Astrocyte (in vitro differentiated cells and primary cell): ENCODE results near the gene TOX3. TPM values are rescaled to one million over a fixed set of nuclear protein-coding genes. Genes with fewer than 3 reads are reported as not detected.

ENCODE experiments used
- DNase-seq: peaks from one replicate; pipeline ENCODE4 v3.0.0-alpha.2; 2010; ENCODE audit warnings: low read depth
- FAIRE-seq: peaks from 2 replicates; lab custom pipeline; 2011; peaks lifted over from hg19 to GRCh38; lab: Jason Lieb, UNC
- H2AFZ ChIP-seq: 2 replicates; pipeline ENCODE4 v1.6.0; 2012; ENCODE audit warnings: low read depth, low read length, inconsistent platforms
- H3K27ac ChIP-seq: 2 replicates; pipeline ENCODE4 v1.5.1; 2011; ENCODE audit warnings: low read depth, low read length, inconsistent platforms
- H3K27me3 ChIP-seq: 2 replicates; pipeline ENCODE4 v1.6.0; 2011; ENCODE audit warnings: low read length, inconsistent platforms; ENCODE audit not compliant: insufficient read depth
- H3K36me3 ChIP-seq: 2 replicates; pipeline ENCODE4 v1.5.1; 2011; ENCODE audit warnings: low read length, inconsistent platforms; ENCODE audit not compliant: insufficient read depth
- H3K4me1 ChIP-seq: 2 replicates; pipeline ENCODE4 v1.5.1; 2011; ENCODE audit warnings: low read length, inconsistent platforms; ENCODE audit not compliant: insufficient read depth
- H3K4me2 ChIP-seq: 2 replicates; pipeline ENCODE4 v1.6.0; 2012; ENCODE audit warnings: low read length, inconsistent platforms
- H3K4me3 ChIP-seq: 2 replicates; pipeline ENCODE4 v1.5.1; 2011; ENCODE audit warnings: low read depth, mild to moderate bottlenecking, low read length, inconsistent platforms; ENCODE audit not compliant: insufficient read depth
- H3K79me2 ChIP-seq: 2 replicates; pipeline ENCODE4 v1.6.0; 2012; ENCODE audit warnings: mild to moderate bottlenecking, low read length, inconsistent platforms; ENCODE audit not compliant: insufficient read depth
- H3K9ac ChIP-seq: 2 replicates; pipeline ENCODE4 v1.6.0; 2012; ENCODE audit warnings: mild to moderate bottlenecking, low read length, inconsistent platforms
- H3K9me3 ChIP-seq: 2 replicates; pipeline ENCODE4 v1.5.1; 2012; ENCODE audit warnings: low read depth, mild to moderate bottlenecking, low read length, inconsistent platforms; ENCODE audit not compliant: insufficient read depth
- H4K20me1 ChIP-seq: 2 replicates; pipeline ENCODE4 v1.6.0; 2012; ENCODE audit warnings: low read length, inconsistent platforms; ENCODE audit not compliant: insufficient read depth
- H3K27ac Mint-ChIP-seq: one replicate; pipeline ENCODE4 v1.8.0; 2021; ENCODE audit warnings: mild to moderate bottlenecking, mixed read lengths; ENCODE audit not compliant: unreplicated experiment
- H3K27me3 Mint-ChIP-seq: one replicate; pipeline ENCODE4 v1.8.0; 2021; ENCODE audit warnings: low read depth, mixed read lengths; ENCODE audit not compliant: unreplicated experiment
- H3K36me3 Mint-ChIP-seq: one replicate; pipeline ENCODE4 v1.8.0; 2021; ENCODE audit warnings: low read depth, mixed read lengths; ENCODE audit not compliant: unreplicated experiment
- H3K4me1 Mint-ChIP-seq: one replicate; pipeline ENCODE4 v1.8.0; 2021; ENCODE audit warnings: low read depth, mixed read lengths; ENCODE audit not compliant: unreplicated experiment
- H3K4me3 Mint-ChIP-seq: one replicate; pipeline ENCODE4 v1.8.0; 2021; ENCODE audit warnings: mild to moderate bottlenecking, moderate library complexity, mixed read lengths; ENCODE audit not compliant: unreplicated experiment
- H3K9me3 Mint-ChIP-seq: one replicate; pipeline ENCODE4 v1.8.0; 2021; ENCODE audit warnings: mild to moderate bottlenecking, mixed read lengths; ENCODE audit not compliant: unreplicated experiment
- EZH2 ChIP-seq: IDR thresholded peaks from 2 replicates; pipeline ENCODE4 v1.6.1; 2012; ENCODE audit warnings: mild to moderate bottlenecking, low read length, inconsistent platforms; ENCODE audit not compliant: insufficient read depth
- total RNA-seq: library from RNA; stranded (reverse); gene quantifications from 2 replicates; pipeline ENCODE4 v1.2.1, GENCODE V29; 2021
- TF ChIP-seq, protein P1 (sequence below): IDR thresholded peaks from 2 replicates; pipeline ENCODE4 v1.5.1; 2011; ENCODE audit warnings: low read depth, mild to moderate bottlenecking, inconsistent platforms, low read length, moderate library complexity; ENCODE audit not compliant: insufficient read depth

TOX3 gene
- total RNA-seq, 1 donor from 2014 or later: 2.3 TPM

DNA sequence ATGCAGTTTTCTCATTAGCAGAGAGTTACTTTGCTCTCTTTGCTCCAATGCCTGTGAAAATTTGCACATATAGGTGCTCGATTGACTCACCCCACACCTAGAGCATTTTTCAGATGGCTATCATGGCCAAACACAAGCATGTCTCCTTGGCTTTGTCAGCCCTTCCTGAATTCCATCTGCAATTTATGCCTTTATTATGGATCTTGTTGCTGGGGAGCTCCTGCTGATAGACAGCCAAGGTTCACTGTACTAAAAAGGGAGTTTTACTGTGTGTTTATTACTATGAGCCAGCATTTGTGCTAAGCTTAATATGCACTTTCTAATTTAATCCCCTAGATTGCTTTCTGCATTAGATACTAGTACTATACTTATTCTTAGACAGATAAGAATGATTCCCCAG, 93.3 kb downstream of the TOX3 start:
- DNase-seq: no peak
- Histone ChIP-seq H3K36me3 (no peaks in the 10 kb centered on the region), H3K4me1 (peaks cover 4% of the 10 kb centered on the region), H3K79me2 (no peaks in the 10 kb centered on the region), H3K4me3 (no peak overlapping the region), H3K27ac (no peak overlapping the region), H2AFZ (no peak overlapping the region), H3K9ac (no peak overlapping the region), H3K27me3 (no peaks in the 10 kb centered on the region), H3K9me3 (no peaks in the 10 kb centered on the region), H4K20me1 (no peaks in the 10 kb centered on the region), H3K4me2 (no peak overlapping the region)
- H3K27me3 Mint-ChIP-seq: no peaks in the 10 kb centered on the region
- peaks cover 5% of the 10 kb centered on the region for H3K36me3 Mint-ChIP-seq
- no peaks in the 10 kb centered on the region for H3K9me3 Mint-ChIP-seq
- no peak for TF ChIP-seq EZH2
- TF ChIP-seq, protein P1, sequence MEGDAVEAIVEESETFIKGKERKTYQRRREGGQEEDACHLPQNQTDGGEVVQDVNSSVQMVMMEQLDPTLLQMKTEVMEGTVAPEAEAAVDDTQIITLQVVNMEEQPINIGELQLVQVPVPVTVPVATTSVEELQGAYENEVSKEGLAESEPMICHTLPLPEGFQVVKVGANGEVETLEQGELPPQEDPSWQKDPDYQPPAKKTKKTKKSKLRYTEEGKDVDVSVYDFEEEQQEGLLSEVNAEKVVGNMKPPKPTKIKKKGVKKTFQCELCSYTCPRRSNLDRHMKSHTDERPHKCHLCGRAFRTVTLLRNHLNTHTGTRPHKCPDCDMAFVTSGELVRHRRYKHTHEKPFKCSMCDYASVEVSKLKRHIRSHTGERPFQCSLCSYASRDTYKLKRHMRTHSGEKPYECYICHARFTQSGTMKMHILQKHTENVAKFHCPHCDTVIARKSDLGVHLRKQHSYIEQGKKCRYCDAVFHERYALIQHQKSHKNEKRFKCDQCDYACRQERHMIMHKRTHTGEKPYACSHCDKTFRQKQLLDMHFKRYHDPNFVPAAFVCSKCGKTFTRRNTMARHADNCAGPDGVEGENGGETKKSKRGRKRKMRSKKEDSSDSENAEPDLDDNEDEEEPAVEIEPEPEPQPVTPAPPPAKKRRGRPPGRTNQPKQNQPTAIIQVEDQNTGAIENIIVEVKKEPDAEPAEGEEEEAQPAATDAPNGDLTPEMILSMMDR: no peak
- H3K4me1 Mint-ChIP-seq: peaks cover 32% of the 10 kb centered on the region
- H3K4me3 Mint-ChIP-seq: no peak overlapping the region
- no peak for FAIRE-seq
- no peak overlapping the region for H3K27ac Mint-ChIP-seq

DNA sequence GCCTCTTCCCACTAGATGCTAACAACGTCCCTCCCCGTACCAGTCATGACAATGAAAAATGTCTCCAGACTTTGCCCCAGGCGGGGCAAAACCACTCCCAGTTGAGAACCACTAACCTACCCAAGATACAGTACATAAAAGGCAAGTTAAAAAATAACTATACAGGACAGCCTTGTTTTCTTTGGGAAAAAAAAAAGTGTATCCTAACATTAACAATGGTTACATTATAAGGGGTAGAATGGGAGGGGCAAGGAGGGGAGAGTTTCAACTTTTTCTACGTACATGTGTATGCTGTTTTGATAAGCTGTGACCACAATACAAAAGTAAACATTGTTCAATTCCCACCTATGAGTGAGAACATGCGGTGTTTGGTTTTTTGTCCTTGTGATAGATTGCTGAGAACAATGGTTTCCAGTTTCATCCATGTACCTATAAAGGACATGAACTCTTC, 94.9 kb downstream of the TOX3 start:
- no peaks in the 10 kb centered on the region for H3K27me3 ChIP-seq
- no peak overlapping the region for H3K9ac ChIP-seq
- H3K4me2 ChIP-seq: no peak overlapping the region
- Mint-ChIP-seq H3K36me3 (peaks cover 5% of the 10 kb centered on the region), H3K4me3 (no peak overlapping the region), H3K27ac (no peak overlapping the region), H3K27me3 (no peaks in the 10 kb centered on the region), H3K9me3 (no peaks in the 10 kb centered on the region), H3K4me1 (peaks cover 32% of the 10 kb centered on the region)
- H3K79me2 ChIP-seq: no peaks in the 10 kb centered on the region
- no peak overlapping the region for H3K27ac ChIP-seq
- no peak for FAIRE-seq
- no peak overlapping the region for H3K4me3 ChIP-seq
- H4K20me1 ChIP-seq: no peaks in the 10 kb centered on the region
- TF ChIP-seq, protein P1: no peak
- TF ChIP-seq EZH2: no peak
- DNase-seq: no peak
- H2AFZ ChIP-seq: no peak overlapping the region
- H3K9me3 ChIP-seq: no peaks in the 10 kb centered on the region
- peaks cover 4% of the 10 kb centered on the region for H3K4me1 ChIP-seq
- no peaks in the 10 kb centered on the region for H3K36me3 ChIP-seq

GRCh38 chr16:52450916-52451315, 96.0 kb downstream of the TOX3 start:
- no peak overlapping the region for H3K9ac ChIP-seq
- H3K9me3 ChIP-seq: no peaks in the 10 kb centered on the region
- H3K4me1 ChIP-seq: peaks cover 3% of the 10 kb centered on the region
- H3K36me3 Mint-ChIP-seq: peaks cover 5% of the 10 kb centered on the region
- H3K9me3 Mint-ChIP-seq: no peaks in the 10 kb centered on the region
- H4K20me1 ChIP-seq: no peaks in the 10 kb centered on the region
- FAIRE-seq: no peak
- no peaks in the 10 kb centered on the region for H3K27me3 ChIP-seq
- DNase-seq: no peak
- H3K4me3 ChIP-seq: no peak overlapping the region
- no peak overlapping the region for H3K4me2 ChIP-seq
- H2AFZ ChIP-seq: no peak overlapping the region
- H3K27ac ChIP-seq: no peak overlapping the region
- TF ChIP-seq, protein P1: no peak
- no peak for TF ChIP-seq EZH2
- no peaks in the 10 kb centered on the region for H3K36me3 ChIP-seq
- no peak overlapping the region for H3K4me3 Mint-ChIP-seq
- H3K27me3 Mint-ChIP-seq: no peaks in the 10 kb centered on the region
- H3K4me1 Mint-ChIP-seq: peaks cover 29% of the 10 kb centered on the region
- no peak overlapping the region for H3K27ac Mint-ChIP-seq
- no peaks in the 10 kb centered on the region for H3K79me2 ChIP-seq
